Astrocyte of the cerebellum (primary cell): ENCODE results near the gene PRDM7.

Experiments
- DNase-seq: peaks from one replicate; pipeline ENCODE4 v3.0.0-alpha.2; 2011; ENCODE audit warnings: low read depth
- H3K4me3 ChIP-seq: 2 replicates; pipeline ENCODE4 v1.5.1; 2011; ENCODE audit warnings: mild to moderate bottlenecking, low read depth, low read length, moderate library complexity
- in situ Hi-C: cut with HindIII; loops from 2 replicates; pipeline ENCODE4 v1.10.0; 2017; ENCODE audit warnings: low sequenced_read_pairs
- TF ChIP-seq, protein P1 (sequence below): IDR thresholded peaks from 2 replicates; pipeline ENCODE4 v1.5.1; 2012; ENCODE audit warnings: low read length, low read depth, moderate library complexity, mild to moderate bottlenecking; ENCODE audit errors: missing control alignments

PRDM7 gene

DNA sequence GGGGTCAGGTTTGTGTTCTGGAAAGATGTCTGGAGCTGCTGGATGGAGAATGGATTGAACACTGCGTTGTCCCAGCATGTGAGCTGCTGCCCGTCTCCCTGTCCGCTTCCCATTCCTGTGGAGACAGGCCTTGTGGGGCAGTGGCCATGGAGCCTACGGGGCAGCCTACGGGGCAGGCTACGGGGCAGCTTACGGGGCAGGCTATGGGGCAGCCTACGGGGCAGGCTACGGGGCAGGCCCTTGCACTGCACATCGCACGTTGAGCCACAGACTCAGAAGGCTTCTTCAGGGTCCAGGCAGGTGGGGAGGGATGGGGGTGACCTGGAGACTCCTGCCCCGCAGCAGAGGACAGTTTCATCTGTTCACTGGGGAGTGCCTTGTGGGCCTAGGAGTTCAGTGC lies 48.1 kb downstream of the PRDM7 start:
- no peak overlapping the region for H3K4me3 ChIP-seq
- in situ Hi-C loops = no loop called here
- TF ChIP-seq, protein P1, sequence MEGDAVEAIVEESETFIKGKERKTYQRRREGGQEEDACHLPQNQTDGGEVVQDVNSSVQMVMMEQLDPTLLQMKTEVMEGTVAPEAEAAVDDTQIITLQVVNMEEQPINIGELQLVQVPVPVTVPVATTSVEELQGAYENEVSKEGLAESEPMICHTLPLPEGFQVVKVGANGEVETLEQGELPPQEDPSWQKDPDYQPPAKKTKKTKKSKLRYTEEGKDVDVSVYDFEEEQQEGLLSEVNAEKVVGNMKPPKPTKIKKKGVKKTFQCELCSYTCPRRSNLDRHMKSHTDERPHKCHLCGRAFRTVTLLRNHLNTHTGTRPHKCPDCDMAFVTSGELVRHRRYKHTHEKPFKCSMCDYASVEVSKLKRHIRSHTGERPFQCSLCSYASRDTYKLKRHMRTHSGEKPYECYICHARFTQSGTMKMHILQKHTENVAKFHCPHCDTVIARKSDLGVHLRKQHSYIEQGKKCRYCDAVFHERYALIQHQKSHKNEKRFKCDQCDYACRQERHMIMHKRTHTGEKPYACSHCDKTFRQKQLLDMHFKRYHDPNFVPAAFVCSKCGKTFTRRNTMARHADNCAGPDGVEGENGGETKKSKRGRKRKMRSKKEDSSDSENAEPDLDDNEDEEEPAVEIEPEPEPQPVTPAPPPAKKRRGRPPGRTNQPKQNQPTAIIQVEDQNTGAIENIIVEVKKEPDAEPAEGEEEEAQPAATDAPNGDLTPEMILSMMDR = no peak
- no peak for DNase-seq

DNA sequence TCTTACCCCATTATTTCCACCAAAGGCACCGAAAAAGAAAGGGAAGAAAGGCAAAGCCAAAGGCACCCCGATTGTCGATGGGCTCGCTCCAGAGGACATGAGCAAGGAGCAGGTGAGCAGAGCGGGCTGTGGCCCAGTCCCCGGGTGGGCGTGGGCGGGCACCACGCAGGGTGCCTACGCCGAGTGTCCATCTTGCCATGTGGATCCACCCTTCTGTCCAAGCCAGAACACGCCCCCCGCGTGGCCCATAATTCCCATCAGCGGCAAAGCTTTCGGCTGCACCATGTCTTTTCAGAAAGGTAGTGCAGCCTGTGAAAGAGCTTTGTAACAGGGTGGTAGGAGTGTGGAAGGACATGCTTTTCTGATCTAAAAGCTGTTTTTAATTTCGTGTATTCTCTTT lies 49.5 kb downstream of the PRDM7 start:
- no peak for DNase-seq
- no peak overlapping the region for H3K4me3 ChIP-seq
- TF ChIP-seq, protein P1 = no peak
- in situ Hi-C loops = no loop called here

DNA sequence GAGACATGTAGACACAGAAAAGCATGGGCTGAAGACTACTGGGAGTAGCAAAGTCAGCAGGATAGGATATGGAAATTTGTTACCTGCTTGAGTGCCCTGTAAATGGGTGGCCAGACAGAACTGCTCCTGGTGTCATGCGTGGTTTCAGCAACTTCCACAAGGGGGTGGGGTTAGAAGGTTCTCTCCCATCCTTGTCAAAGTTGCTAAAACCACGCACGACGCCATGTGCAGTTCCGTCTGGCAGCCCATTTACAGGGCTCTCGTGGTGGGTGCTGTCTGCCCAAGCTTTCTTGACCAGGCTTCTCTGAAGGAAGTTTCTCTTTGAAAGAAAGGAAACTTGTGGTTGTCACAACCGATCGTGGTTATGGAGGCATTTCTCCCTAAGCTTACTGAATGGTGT lies 51.0 kb downstream of the PRDM7 start:
- TF ChIP-seq, protein P1 = peak; percentile 6
- in situ Hi-C loops = no loop called here
- H3K4me3 ChIP-seq = no peak overlapping the region
- DNase-seq = no peak

DNA sequence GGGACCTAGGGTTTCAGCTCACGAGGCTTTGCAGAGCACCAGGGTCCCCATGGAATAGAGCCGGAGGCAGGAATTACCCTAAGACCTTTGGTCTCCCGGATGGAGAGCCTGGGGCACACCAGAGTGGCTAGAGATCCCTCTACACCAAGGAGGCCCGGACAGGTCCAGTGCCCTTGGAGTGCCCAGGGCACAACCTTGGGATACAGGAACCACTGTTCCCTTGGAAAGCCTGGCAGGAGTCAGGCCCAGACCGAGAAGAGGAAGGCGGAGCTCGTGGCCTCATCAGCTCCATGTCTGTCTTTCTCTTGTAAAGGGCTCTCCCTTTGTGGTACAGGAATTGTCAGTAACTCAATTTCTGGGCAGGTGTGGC lies 54.1 kb downstream of the PRDM7 start:
- TF ChIP-seq, protein P1 = no peak
- peak overlapping the region; percentile 71 for H3K4me3 ChIP-seq
- no peak for DNase-seq
- in situ Hi-C loops = no loop called here

DNA sequence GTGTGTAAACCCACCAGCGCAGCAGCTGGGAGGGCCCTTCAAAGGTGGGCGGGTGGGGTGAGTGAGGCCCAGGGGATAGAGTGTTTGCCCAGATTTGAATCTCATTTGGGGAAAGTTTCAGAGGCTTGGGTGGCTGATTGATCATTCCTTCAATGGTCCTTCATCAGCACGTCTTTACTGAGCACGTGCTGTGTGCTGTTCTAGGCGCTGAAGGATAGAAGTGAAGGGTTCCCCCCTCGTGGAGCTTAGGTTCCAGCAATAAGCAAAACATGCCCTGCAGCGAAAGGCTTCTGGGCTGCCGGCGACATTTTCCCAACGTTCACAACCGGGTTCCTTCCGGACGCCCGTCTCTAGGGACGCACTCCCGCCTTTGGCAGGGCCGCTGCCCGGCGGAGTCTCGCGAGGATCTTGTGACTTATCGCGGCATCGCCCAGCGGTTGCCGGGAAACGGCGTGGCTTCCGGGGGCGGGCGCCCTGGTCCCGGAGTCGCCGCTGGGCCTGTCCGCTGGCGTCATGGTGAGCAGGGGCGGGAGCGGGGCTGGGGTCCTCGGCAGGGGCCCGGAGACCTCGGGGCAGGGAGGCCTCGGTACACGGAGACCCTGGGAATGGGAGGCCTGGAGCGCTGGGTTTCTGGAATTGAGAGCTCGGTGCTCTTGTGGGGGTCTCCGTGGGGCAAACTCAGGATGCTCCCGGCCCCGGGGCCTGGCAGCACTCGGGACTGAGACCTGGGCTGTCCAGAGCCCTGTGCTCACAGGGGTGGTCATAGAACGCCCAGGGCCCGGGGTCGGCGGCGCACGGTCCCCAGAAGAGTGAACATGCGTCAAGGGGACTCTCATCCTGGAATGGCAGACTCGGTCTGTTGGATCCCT lies 54.7 kb downstream of the PRDM7 start:
- peak; percentile 55 for DNase-seq
- in situ Hi-C loops = no loop called here
- H3K4me3 ChIP-seq = peak overlapping the region; percentile 71
- TF ChIP-seq, protein P1 = no peak

DNA sequence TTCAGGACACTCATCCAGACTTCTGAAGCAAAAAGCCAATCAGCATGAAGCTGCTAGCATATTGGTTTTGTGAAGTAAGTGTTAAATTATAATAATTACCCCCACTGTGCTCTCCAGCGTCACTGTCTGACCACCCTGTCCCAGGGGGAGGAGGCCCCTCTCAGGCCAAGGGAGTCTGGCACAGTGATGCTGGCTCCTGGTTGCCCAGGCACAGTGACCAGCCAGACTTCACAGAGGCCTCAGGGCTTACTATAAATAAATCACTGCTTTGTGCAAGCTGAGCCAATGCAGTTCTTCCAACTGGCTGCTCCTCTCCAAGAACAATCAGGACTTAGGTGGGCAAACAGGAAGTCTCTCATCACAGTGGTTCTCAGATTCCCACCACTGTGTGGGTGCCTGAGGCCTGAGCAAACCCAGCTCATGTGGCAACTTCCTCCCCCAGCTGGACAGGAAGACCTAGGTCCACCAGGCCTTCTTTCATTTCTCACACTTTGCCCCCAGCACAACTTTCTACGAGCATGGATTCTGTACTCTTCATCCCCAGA lies 56.2 kb downstream of the PRDM7 start:
- DNase-seq = no peak
- in situ Hi-C loops = no loop called here
- TF ChIP-seq, protein P1 = no peak
- no peak overlapping the region for H3K4me3 ChIP-seq
